GM18861 (cell line): Measurements from ENCODE around the gene PPP1R9A.

Experiments used
- ATAC-seq: cut with Tn5 transposase; IDR thresholded peaks from one replicate; pipeline ENCODE4 v1.9.1; 2021; ENCODE audit not compliant: unreplicated experiment

PPP1R9A gene

DNA sequence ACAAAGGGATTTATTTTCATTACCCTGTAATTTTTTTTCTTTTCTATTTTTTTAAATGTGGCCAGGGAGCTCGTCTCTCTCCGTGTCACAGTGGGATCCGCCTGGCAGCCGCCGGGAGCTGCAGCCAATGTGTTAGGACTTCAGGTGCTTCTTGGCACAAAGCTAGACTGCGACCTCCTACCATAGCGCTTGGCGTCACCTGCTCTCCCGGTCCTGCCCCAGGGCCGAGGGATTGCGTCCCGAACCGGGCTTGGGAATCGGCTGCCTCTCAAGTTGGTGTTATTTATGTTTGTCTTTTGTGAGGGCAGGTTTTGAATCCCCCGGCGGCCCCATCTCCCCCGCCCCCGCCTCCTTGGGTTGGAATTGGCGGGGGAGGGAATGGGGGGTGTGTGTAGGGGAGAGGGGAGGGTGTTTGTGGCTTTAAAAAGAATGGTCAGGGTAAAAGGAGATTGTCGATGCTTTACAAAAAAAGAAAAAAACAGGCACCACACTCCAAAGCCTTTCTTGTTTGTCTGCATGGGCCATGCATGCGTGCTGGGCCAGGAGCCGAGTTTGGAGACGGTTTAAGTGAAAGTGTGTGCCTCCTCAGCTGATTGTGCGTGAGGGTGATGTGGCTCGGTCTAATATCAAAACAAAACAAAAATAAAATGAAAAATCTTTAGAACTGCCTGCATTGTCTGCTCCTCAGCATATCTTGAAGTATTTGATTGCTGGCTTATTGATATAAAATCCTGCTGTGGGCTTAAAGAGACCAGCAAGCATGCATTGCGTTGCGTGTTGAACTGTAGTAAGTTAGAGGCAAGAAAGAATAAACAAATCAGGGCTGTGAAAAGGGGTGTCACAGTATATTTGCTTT is 1.2 kb downstream of the PPP1R9A start:
- ATAC-seq, result no peak

DNA sequence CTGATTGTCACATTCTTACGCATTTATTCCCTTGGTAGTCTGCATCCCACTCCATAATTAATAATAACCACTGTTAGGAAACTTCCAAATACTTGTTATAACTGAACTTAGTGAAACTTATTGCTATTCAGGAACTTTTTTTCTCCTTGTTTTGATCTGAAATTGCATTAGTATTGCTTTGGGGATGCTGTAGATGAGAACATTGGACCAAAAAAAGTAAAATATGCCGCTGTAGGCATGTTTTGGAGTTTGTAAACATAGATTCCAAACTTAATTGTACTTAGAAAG is 1.7 kb downstream of the PPP1R9A start:
- ATAC-seq, result no peak

DNA sequence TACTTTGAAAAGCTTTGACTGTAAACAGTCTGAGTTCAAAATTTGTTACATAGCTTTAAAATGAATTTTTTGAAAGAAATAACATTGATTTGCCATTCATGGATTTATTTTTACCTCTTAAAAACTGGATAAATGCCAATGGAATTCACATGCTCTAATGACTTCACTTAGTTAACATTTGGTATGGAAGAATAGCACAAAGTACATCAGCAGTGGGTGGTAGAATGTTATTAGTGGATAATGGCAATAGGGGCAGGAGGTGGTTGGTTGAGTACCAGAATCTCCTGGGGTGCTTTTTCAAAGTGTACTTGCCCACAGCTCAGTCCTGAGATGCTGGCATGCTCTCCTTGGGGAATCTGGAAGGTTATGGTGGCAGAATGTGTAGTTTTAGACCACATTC is 4.7 kb downstream of the PPP1R9A start:
- no peak for ATAC-seq

DNA sequence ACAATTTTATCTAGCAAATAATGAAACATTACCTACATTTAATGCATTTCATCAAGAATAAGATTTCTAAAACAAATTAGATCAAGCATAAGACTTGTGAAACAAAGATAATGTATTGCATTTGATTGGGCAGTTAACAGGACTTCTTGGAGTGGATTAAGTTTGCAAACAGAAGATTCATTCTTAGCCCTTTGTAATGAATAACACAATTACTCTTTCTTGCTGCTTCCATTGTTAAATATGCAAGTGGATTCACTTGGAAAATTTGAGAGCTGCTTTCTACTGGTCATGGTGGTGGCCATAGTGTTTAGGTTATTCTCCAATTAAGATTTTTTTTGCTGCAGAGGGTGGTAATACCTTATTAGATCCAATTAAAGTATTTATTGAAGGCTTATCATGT is 6.0 kb downstream of the PPP1R9A start:
- ATAC-seq, result no peak

DNA sequence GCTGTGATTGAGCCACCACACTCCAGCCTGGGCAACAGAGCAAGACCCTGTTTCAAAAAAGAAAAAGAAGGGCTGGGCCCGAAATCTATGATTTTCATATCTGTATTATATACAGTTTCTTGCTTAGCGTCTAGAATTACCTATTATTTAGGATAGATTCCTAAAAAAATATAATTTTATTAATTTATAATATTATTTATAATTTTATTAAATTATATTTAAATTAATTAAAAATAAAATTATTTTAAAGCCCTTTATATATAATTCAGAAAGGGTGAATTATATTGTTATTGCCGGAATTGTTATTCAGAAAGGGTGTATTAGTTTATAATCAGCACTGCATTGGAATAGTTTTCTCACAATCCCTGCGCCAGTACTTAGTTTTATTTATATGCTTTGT is 14.5 kb downstream of the PPP1R9A start:
- no peak for ATAC-seq

DNA sequence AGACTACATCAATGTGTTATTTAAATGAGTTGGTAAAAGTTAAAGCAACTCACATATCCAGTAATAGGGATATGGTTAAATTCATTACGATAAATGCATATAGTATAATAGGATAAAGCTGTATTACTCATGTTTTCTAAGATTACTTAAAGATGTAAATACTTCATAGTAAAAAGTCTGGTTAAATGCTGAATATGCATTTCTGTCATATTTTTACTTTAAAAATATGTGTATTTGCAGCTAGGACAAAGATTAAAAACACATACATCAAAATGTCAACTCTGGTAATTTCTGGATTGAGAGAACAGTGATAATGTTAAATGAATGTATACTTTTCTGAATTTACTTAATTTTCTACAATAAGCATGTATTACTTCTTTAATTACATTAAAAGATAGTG is 15.1 kb downstream of the PPP1R9A start:
- ATAC-seq, result no peak

DNA sequence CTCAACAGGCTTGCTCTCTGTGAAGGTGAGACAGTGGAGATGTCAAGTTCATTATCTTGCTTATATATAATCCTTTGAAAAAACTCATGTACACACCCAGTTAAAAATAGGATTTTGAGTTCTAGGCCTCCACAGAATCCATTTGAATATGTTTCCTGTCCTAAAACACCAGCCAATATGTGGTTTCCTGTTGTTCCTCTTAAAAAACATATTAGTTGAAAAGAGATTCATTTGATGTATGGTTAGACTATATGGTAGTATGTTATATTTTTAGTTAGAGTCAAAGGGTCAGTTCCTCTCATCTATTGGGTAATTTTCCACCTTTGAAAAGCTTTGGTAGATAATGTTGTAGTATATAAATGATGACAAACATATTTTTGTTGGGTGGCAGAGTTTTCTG is 16.0 kb downstream of the PPP1R9A start:
- no peak for ATAC-seq

DNA sequence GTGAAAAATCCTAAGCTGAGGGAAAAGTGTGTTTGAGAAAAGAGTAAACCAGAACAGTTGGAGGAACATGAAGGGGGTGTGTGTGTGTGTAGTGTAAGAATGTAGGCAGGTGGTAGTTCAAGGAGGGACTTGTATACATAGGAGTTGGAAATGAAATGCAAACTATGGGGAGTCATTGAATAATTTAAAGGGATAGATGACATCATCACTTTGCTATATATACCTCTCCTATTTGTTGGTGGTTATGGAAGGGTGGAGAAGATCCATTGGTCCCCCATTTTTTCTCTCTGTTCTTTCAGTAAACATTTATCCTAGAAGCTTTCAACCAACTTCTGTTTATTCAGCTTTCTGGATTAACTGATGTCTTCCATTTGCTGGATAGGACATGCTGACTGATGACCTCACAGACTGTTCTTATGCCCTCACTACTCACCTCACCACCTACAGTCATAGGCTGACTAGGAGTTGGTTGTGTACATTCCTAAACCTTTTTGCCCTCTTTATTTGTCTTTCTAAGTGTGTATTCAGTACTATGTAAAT is 20.8 kb downstream of the PPP1R9A start:
- ATAC-seq, result no peak

DNA sequence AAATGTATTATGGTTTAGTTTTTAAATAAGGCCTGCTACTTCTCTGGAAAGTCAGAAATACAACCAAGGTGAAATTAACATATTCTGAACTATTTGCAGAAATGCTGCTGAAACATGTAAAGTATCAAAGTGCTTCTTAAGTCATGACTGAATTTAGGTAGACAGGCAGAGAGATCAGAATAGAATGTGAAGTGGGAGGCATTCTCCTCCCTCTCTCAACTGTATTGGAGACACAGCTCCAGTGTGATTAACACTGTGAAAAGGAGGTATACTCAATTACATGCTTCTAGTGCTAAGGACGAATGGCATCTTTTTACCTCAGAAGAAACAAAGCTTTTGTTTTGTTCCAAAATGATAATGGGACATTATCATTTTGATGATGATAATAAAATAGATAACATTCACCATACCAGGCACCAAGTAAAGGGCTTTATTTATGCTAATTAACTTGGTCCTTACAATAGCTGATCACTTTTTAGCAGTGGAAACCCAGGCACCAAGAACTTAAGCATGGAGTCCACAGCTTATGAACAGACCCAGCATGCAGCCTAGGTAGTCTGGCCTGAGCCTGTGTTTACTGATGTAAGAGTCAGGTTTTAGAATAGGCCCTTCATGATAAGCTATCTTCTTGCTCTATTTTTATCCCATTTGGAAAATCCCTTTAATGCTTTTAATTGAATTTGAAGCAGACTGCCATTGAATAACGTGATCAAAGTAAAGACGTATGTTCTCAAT is 26.0 kb downstream of the PPP1R9A start:
- ATAC-seq, result no peak

DNA sequence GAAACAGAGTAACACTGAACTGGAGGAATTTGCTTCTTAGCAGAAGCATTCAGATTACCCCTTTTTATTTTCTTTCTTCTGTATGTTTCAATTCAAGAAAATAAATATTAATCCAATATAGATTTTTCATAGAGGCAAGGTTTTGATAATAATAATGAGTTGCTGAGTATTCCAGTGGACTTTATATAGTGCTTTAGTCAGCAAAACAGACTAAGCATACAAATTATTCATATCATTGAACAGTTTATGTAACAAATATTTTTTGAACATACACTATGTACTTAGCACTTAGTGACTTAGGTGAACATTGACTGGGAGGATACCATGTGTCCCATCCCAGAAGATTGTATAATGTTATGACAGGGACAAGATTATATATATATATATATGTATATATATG is 32.0 kb downstream of the PPP1R9A start:
- ATAC-seq, result no peak

DNA sequence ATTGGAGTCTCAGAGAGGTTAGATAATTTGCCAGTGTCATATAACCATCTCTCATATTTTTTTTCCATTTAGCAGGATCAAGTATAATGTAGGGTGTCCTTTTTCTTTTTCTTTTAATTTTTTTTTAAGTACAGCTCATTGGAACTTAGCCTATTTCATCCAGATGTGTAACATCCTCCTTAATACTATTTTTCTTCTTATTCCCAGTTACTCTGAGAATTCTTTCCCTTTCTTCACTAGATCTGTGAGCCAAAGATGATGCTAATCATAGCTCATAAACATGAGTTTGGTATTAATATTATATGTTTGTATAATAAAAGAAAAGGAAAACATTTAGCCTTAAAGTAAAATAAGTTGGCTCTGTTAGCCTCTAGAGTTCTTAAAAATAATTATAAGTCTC is 32.8 kb downstream of the PPP1R9A start:
- no peak for ATAC-seq

DNA sequence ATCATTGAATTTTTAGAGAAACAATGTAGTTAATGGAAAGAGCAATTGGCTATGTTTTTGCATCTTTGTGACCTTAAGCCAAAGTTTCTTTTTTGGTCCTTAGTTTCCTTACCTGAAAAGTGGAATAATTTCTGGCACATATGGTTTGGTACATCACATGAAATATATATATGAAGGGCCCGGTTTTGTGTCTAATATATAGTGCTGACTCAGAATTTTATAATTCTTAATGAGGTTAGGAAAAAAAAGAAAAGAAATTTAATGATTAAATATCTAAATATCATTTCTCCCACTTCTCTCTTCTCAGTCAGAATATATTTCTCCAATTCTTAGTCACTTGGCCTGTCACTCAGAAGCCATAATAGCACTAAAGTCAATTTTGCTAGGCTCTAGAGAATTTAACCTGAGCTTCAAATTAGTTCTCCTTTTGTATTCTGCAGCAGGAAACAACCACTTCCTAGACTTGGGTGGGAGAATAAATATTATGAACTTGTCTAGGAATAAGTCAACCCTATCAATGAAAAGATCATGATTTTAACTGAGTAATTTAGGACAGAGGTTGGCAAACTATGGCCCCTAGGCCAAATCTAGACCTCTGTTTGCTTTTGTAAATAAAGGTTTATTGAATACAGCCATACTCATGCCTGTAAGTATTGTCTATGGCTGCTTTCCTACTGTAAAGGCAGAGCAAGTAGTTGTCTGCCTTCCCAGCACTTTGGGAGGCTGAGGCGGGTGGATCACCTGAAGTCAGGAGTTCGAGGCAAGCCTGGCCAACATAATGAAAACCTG is 34.6 kb downstream of the PPP1R9A start:
- no peak for ATAC-seq

DNA sequence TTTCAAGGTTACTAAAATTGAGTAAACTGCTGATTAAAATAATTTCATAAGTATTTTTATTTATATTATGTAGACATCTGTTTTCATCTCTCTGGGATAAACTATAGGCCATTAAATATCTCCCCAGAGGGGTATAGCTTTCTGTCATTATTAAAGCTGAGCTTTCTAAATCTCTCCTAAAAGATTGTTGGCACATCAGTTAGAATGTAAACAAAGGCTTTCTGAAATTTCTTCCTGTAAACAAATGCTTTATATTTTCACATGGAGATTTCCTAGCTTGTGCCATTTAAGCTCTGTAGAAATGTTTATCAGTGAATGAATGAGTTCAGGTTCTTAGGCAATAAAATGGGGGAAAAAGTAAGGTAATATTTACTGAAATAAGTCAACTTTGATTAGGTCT is 35.7 kb downstream of the PPP1R9A start:
- ATAC-seq, result no peak

DNA sequence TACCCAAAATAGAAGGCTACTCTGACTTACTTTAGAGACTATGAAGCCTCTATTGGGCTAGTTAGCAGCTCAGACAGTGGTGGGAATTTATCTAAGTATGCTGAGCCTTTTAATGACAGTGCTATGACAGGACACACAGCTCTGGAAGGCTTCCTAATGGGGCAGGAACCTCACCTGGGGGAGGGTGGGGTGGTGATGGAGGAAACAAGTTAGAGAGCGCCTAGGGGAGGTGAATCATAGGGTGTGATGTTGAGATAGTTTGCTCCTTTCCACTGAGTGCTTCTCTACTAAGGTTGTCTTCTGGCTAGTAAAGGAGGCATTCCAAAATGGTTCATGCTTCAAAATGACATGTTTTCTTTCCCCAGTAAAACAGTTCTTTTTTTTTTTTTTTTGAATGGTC is 42.1 kb downstream of the PPP1R9A start:
- ATAC-seq, result no peak

DNA sequence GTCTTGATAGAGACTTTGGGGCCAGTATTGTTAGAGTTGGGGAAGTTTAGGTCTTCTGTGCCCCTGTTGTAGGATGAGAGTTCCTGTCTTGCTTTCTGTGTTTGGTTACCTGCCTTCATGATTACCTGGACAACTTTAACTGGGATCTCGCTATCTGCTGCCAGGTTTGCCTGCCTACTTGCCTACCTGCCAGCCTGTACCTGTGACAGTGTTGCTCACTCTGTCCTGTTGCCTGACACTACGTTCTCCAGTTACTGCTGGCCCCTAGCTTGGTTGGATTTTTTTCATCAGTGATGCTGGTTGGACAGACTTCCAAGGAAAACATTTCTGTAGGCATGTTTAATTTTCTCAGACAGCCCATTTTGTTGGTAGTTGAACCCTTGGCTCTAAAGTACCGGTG is 48.4 kb downstream of the PPP1R9A start:
- ATAC-seq, result no peak

DNA sequence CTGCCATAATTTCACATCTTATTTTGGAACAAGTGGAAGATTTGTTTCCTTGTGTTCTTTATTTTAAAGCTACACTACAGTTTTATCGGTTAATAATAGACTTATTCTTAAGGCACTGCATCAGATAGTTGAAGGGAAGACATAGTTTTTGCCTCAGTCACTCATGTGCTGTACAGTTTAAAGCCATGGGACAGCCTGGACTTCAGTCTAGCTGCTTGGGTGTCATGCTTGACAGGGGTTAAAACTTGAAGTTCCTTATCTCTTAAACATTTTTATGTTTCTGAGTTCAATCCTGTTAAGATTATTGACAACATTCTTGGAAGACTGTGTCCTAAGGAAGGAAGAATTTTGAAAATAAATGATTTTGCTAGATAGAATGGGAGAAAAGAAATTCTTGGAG is 49.7 kb downstream of the PPP1R9A start:
- ATAC-seq, result no peak

DNA sequence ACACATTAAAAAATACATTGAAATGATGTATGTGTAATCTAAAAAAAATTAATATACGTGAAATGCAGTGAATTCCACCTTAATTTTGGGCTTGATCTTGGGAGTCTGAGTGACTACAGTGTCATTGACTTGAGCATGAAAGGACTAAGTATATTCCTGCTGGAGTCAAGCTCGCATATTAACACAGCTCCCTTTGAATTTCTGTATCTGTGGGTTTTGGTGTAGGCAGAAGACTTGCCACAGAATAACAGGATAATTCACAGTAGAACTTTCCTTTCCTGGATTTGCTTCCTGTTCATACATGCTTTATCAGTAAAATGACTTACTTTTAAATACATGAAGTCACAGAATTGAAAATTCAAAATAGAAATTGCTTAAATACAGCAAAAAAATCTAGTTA is 55.3 kb downstream of the PPP1R9A start:
- no peak for ATAC-seq

DNA sequence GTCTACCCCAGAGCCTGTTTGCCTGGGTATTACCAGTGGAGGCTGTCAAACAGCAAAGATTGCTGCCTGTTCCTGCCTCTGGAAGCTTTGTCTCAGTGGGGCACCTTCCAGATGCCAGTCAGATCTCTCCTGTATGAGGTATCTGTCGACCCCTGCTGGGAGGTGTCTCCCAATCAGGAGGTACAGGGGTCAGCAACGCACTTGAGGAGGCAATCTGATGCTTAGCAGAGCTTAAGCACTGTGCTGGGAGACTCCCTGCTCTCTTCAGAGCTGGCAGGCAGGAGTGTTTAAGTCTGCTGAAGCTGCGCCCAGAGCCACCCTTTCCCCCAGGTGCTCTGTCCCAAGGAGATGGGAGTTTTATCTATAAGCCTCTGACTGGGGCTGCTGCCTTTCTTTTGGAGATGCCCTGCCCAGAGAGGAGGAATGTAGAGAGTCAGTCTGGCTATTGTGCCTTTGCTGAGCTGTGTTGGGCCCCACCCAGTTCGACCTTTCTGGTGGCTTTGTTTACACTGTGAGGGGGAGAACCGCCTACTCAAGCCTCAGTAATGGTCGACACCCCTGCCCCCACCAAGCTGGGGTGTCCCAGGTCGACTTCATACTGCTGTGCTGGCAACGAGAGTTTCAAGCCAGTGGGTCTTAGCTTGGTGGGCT is 62.2 kb downstream of the PPP1R9A start:
- ATAC-seq, result no peak

DNA sequence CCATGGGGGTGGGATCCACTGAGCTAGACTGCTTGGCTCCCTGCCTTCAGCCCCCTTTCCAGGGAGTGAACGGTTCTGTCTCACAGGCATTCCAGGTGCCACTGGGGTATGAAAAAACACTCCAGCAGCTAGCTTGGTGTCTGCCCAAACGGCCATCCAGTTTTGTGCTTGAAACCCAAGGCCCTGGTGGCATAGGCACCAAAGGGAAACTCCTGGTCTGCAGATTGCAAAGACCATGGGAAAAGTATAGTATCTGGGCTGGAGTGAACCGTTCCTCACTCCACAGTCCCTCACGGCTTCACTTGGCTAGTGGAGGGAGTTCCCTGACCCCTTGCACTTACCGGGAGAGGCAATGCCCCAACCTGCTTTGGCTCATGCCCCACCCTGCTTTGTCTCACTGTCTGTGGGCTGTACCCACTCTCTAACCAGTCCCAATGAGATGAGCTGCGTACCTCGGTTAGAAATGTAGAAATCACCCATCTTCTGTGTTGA is 62.7 kb downstream of the PPP1R9A start:
- no peak for ATAC-seq

DNA sequence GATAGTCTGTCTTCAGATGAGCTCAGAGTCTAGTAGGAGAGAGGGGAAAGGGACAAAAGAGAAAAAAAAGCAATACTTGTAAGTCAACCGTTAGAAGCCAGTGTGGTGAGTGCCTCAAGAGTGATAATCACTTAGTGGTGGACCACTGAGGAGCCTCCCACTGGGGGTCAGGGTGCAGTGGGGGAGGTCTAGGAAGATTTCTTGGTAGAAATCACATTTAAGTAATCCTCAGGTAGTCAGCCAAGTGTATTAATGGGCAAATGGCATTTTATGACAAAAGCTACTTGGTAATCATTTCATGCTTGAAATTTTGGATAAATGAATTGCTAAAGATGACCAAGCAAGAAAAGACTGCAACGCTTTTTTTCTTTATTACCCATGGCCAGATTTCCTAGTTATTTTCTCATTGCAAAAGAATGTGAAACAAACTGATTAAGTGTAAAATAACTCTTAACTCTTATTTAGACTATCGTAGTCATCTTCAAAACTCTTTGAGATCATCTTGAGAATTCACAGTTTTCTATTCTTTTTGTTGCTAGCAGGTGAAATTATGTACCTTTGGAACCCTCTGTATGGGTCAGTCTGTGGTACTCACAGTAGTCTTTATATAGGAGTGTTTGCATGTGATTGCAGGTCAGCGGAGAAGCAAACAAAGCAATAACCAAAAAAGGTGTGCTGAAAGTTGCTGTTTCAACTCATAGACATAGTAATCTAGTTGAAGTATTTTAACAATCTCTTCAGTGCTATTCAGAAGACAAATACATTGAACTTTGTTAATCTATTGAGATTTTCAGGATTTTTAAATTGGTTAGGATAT is 63.9 kb downstream of the PPP1R9A start:
- no peak for ATAC-seq
